ENCODE measurements around the gene ATE1. TPM values are rescaled to one million over a fixed set of nuclear protein-coding genes. Genes with fewer than 3 reads are reported as not detected.

The ATE1 gene
- total RNA-seq, 1 experiment from 2014 or later = 23.8 TPM

DNA sequence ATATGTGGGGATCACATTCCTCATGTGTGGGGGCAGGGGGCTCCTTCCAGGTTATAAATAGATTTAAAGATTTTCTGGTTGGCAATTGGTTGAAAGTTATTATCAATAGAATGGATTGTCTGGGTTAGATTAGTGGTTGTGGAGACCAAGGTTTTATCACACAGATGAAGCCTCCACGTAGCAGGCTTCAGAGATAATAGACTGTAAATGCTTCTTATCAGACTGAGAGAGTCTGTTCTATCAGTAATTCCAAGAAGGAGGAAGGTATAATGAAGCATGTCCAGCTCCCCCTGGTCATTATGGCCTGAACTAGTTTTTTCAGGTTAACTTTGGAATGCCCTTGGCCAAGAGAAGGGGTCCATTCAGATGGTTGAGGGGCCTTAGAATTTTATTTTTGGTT is 211.9 kb downstream of the ATE1 start:
- Mint-ChIP-seq H3K9me3 (peaks cover 49% of the 10 kb centered on the region), H3K27me3 (ENCODE audit: low read depth) (no peaks in the 10 kb centered on the region), H3K4me3 (no peak overlapping the region), H3K4me1 (peaks cover 2% of the 10 kb centered on the region), H3K36me3 (peaks cover 25% of the 10 kb centered on the region), H3K27ac (no peak overlapping the region)
- ChIA-PET POLR2A (no interaction called here), CTCF (no interaction called here)
- ATAC-seq (no peak), DNase-seq (ENCODE audit: low spot score) (no peak)
- no peak for TF ChIP-seq USF2 (CRISPR knock-in tag; IDR thresholded peaks at IDR 0.05)

DNA sequence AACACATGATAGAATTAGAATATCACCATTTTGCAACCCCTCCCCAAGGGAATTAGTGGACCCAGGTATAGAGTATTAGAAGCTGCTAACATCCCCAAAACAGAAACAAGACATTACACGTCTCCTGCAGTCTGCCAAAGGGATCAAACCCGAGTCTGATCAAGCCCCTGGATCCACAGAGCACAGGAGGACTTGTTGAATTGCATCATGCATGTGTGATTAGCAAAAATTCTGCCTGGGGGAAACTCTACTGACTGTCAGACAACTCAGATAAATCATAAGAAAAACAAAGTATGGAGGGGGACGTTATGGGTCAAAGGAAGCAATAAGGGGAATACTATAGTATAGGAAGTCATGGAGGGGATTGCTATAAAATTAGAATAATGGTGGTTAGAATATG is 212.8 kb downstream of the ATE1 start:
- H3K4me1 Mint-ChIP-seq = peaks cover 11% of the 10 kb centered on the region
- POLR2A ChIA-PET = no interaction called here
- CTCF ChIA-PET = no interaction called here

DNA sequence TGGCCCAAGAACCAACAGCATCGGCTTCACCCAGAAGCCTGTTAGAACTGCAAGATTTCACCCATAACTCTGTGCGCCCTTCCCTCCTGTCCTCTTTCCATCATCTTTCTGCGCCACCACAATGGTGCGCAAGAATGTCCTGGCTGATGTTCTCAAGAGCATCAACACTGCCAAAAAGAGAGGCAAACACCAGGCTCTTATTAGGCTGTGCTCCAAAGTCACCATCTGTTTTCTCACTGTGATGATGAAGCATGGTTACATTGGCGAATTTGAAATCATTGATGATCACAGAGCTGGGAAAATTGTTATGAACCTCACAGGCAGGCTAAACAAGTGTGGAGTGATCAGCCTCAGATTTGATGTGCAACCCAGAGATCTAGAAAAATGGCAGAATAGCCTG is 214.3 kb downstream of the ATE1 start:
- no peak overlapping the region for H3K4me3 Mint-ChIP-seq
- no peak overlapping the region for H3K27ac Mint-ChIP-seq
- H3K9me3 Mint-ChIP-seq = peaks cover 33% of the 10 kb centered on the region
- H3K27me3 Mint-ChIP-seq (ENCODE audit: low read depth) = no peaks in the 10 kb centered on the region
- POLR2A ChIA-PET = no interaction called here
- no peak for DNase-seq (ENCODE audit: low spot score)
- no peak for ATAC-seq
- peaks cover 16% of the 10 kb centered on the region for H3K36me3 Mint-ChIP-seq
- H3K4me1 Mint-ChIP-seq = peaks cover 27% of the 10 kb centered on the region
- CTCF ChIA-PET = interaction anchor here (1.5 kb wide), 1 partner anchor 50 kb away, joined by 4 read pairs; no protein-coding TSS in a partner anchor
- TF ChIP-seq FOXP1 (CRISPR knock-in tag; IDR thresholded peaks at IDR 0.05; ENCODE audit: borderline replicate concordance) (no peak), ATF3 (CRISPR knock-in tag; conservative IDR thresholded peaks at IDR 0.05) (no peak), ZNF232 (CRISPR knock-in tag; IDR thresholded peaks at IDR 0.05) (no peak), FOXK1 (CRISPR knock-in tag; IDR thresholded peaks at IDR 0.05) (no peak), NFYB (CRISPR knock-in tag; conservative IDR thresholded peaks at IDR 0.05; ENCODE audit: low read depth) (no peak), ZNF396 (CRISPR knock-in tag; IDR thresholded peaks at IDR 0.05; ENCODE audit: borderline replicate concordance) (no peak), CTCF (IDR thresholded peaks at IDR 0.05) (no peak), MAX (CRISPR knock-in tag; IDR thresholded peaks at IDR 0.05) (no peak), CREM (CRISPR knock-in tag; IDR thresholded peaks at IDR 0.05) (no peak), ZNF219 (CRISPR knock-in tag; IDR thresholded peaks at IDR 0.05; ENCODE audit: borderline replicate concordance) (no peak), TP53 (CRISPR knock-in tag; IDR thresholded peaks at IDR 0.05) (no peak)
- TF ChIP-seq, protein P1, sequence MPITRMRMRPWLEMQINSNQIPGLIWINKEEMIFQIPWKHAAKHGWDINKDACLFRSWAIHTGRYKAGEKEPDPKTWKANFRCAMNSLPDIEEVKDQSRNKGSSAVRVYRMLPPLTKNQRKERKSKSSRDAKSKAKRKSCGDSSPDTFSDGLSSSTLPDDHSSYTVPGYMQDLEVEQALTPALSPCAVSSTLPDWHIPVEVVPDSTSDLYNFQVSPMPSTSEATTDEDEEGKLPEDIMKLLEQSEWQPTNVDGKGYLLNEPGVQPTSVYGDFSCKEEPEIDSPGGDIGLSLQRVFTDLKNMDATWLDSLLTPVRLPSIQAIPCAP (CRISPR knock-in tag; IDR thresholded peaks at IDR 0.05) = no peak

More for the DNA sequence above, 212.8 kb downstream of the ATE1 start:
- DNase-seq (ENCODE audit: low spot score) (no peak), ATAC-seq (no peak)
- no peak for TF ChIP-seq ZNF317 (CRISPR knock-in tag; IDR thresholded peaks at IDR 0.05; ENCODE audit: borderline replicate concordance, low read depth)
- TF ChIP-seq TP53 (CRISPR knock-in tag; IDR thresholded peaks at IDR 0.05) = no peak
- TF ChIP-seq NR1H2 (CRISPR knock-in tag; IDR thresholded peaks at IDR 0.05) = no peak
- TF ChIP-seq ATF1 (CRISPR knock-in tag; IDR thresholded peaks at IDR 0.05) = no peak
- no peak for TF ChIP-seq EMX1 (CRISPR knock-in tag; IDR thresholded peaks at IDR 0.05)
- TF ChIP-seq SMAD3 (CRISPR knock-in tag; IDR thresholded peaks at IDR 0.05; ENCODE audit: borderline replicate concordance) = no peak
- TF ChIP-seq ESRRA (CRISPR knock-in tag; IDR thresholded peaks at IDR 0.05; ENCODE audit: borderline replicate concordance) = no peak
- TF ChIP-seq ZNF423 (CRISPR knock-in tag; IDR thresholded peaks at IDR 0.05) = no peak
- TF ChIP-seq MLX (CRISPR knock-in tag; IDR thresholded peaks at IDR 0.05) = no peak
- no peak for TF ChIP-seq FOXJ3 (CRISPR knock-in tag; IDR thresholded peaks at IDR 0.05; ENCODE audit: borderline replicate concordance)
- TF ChIP-seq, protein P2, sequence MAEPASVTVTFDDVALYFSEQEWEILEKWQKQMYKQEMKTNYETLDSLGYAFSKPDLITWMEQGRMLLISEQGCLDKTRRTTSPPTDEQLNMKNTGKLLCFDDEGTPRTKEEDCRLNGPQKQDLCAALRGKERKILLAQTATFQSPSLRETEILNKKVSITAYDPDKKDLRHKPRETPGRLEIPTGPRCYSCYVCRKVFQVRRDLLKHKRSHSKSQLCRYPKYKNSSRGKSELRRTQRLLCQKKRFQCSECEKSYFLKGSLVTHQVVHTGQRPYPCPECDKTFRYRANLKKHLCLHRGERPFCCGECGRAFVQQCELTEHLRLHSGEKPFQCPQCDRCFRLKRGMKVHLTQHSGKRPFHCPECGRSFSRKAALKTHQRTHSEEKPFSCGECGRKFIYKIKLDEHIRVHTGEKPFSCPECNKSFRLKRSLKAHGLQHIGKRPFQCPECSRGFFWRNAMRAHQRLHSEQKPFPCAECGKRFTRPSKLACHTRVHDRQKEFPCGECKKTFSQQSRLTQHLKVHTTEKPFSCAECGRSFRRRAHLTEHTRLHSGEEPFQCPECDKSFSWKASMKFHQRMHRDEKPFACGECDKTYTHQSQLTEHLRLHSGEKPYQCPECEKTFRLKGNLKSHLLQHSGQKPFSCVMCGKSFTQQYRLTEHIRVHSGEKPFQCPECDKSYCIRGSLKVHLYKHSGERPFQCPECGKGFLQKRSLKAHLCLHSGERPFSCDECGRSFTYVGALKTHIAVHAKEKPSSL (CRISPR knock-in tag; conservative IDR thresholded peaks at IDR 0.05) = no peak
- no peak for TF ChIP-seq CTCF (IDR thresholded peaks at IDR 0.05)
- TF ChIP-seq MYBL2 (CRISPR knock-in tag; IDR thresholded peaks at IDR 0.05) = no peak
- TF ChIP-seq OVOL2 (CRISPR knock-in tag; IDR thresholded peaks at IDR 0.05; ENCODE audit: borderline replicate concordance) = no peak
- TF ChIP-seq GABPB1 (CRISPR knock-in tag; IDR thresholded peaks at IDR 0.05) = no peak
- no peak overlapping the region for H3K27ac Mint-ChIP-seq
- no peaks in the 10 kb centered on the region for H3K27me3 Mint-ChIP-seq (ENCODE audit: low read depth)
- H3K4me3 Mint-ChIP-seq = no peak overlapping the region
- peaks cover 43% of the 10 kb centered on the region for H3K9me3 Mint-ChIP-seq
- H3K36me3 Mint-ChIP-seq = peaks cover 23% of the 10 kb centered on the region

Data from WTC11 (cell line).